K562 (cell line): Measurements from ENCODE around the gene SAMD11. TPM values are rescaled to one million over a fixed set of nuclear protein-coding genes. Genes with fewer than 3 reads are reported as not detected.

Source experiments
- BDP1 ChIP-seq: IDR thresholded peaks from 3 replicates; pipeline ENCODE4 v1.6.1; 2011; ENCODE audit not compliant: insufficient read length, insufficient read depth
- DEAF1 ChIP-seq: fragments of 450-650 bp; formaldehyde crosslinking; IDR thresholded peaks from 2 replicates; pipeline ENCODE4 v1.4.0; 2020; ENCODE audit warnings: mild to moderate bottlenecking, moderate library complexity
- E2F4 ChIP-seq: sonication (generic); formaldehyde crosslinking; IDR thresholded peaks from 2 replicates; pipeline ENCODE4 v1.8.0; 2022; ENCODE audit warnings: mild to moderate bottlenecking, low read depth, missing genetic modification reagents
- ELF2 ChIP-seq: fragments of 250-450 bp; sonication (Bioruptor Pico); IDR thresholded peaks from 2 replicates; pipeline ENCODE4 v1.5.0; 2021; ENCODE audit warnings: mild to moderate bottlenecking
- ETV6 ChIP-seq, 3 experiments: fragments of 150-350 bp in 1 of 3; sonication (generic) in 1 of 3; formaldehyde crosslinking in 1 of 3; IDR thresholded peaks; 2 replicates each; pipeline versions ENCODE4 v1.6.1 to v1.8.0; 2014 to 2022; ENCODE audit warnings: borderline replicate concordance in 2 of 3, low read depth in 2 of 3, antibody characterized with exemption in 1 of 3, low read length in 1 of 3, mild to moderate bottlenecking in 1 of 3, missing genetic modification reagents in 1 of 3
- HNRNPUL1 ChIP-seq: fragments of 200-400 bp; formaldehyde crosslinking; IDR thresholded peaks from 2 replicates; pipeline ENCODE4 v1.6.1; 2017; ENCODE audit warnings: low read length
- MAX ChIP-seq: sonication (generic); formaldehyde crosslinking; IDR thresholded peaks from 2 replicates; pipeline ENCODE4 v1.9.0; 2022; ENCODE audit warnings: mild to moderate bottlenecking, missing genetic modification reagents
- MXI1 ChIP-seq: IDR thresholded peaks from 2 replicates; pipeline ENCODE4 v1.6.1; 2011; ENCODE audit warnings: low read depth, mild to moderate bottlenecking, improper control_type of control experiment, low read length
- MYBL2 ChIP-seq, 2 experiments: fragments of 450-650 bp in 1 of 2; sonication (generic) in 1 of 2; formaldehyde crosslinking in 1 of 2; IDR thresholded peaks; 2 replicates each; pipeline versions ENCODE4 v1.6.1 to v1.8.1; 2017 to 2022; ENCODE audit warnings: borderline replicate concordance in 1 of 2, inconsistent platforms in 1 of 2, low read depth in 1 of 2, mild to moderate bottlenecking in 1 of 2, missing genetic modification reagents in 1 of 2, moderate library complexity in 1 of 2
- NEUROD1 ChIP-seq: fragments of 150-350 bp; IDR thresholded peaks from 2 replicates; pipeline ENCODE4 v1.6.1; 2014; ENCODE audit warnings: borderline replicate concordance, low read length, low read depth; ENCODE audit not compliant: partially characterized antibody
- NFRKB ChIP-seq: fragments of 450-650 bp; IDR thresholded peaks from 2 replicates; pipeline ENCODE4 v1.6.1; 2016; ENCODE audit warnings: low read depth
- NONO ChIP-seq, 2 experiments: fragments of 200-400 bp in 1 of 2; fragments of 450-650 bp in 1 of 2; formaldehyde crosslinking in 1 of 2; IDR thresholded peaks; 2 replicates each; pipeline ENCODE4 v1.6.1; 2017; ENCODE audit warnings: low read depth in 2 of 2, mild to moderate bottlenecking in 2 of 2, moderate library complexity in 2 of 2, low read length in 1 of 2
- NR2F6 ChIP-seq: fragments of 450-650 bp; formaldehyde crosslinking; IDR thresholded peaks from 2 replicates; pipeline ENCODE4 v1.4.0; 2020; ENCODE audit warnings: mild to moderate bottlenecking
- PURB ChIP-seq: sonication (generic); formaldehyde crosslinking; IDR thresholded peaks from 2 replicates; pipeline ENCODE4 v1.9.0; 2021; ENCODE audit warnings: low read depth, mild to moderate bottlenecking, missing genetic modification reagents
- SMAD3 ChIP-seq: fragments of 450-650 bp; formaldehyde crosslinking; conservative IDR thresholded peaks from 2 replicates; pipeline ENCODE4 v1.4.0; 2020; ENCODE audit warnings: mild to moderate bottlenecking
- SNIP1 ChIP-seq: fragments of 450-650 bp; IDR thresholded peaks from 2 replicates; pipeline ENCODE4 v1.7.1; 2017; ENCODE audit warnings: low read depth, mild to moderate bottlenecking
- SP1 ChIP-seq: sonication (generic); formaldehyde crosslinking; IDR thresholded peaks from 2 replicates; pipeline ENCODE4 v1.8.1; 2022; ENCODE audit warnings: mild to moderate bottlenecking, missing genetic modification reagents
- TFAM ChIP-seq: fragments of 250-450 bp; sonication (Bioruptor Pico); conservative IDR thresholded peaks from 2 replicates; pipeline ENCODE4 v1.5.0; 2021; ENCODE audit warnings: mild to moderate bottlenecking, moderate library complexity
- ZFX ChIP-seq: sonication (generic); formaldehyde crosslinking; IDR thresholded peaks from 2 replicates; pipeline ENCODE4 v1.8.0; 2022; ENCODE audit warnings: mild to moderate bottlenecking, missing genetic modification reagents, moderate library complexity
- ZNF644 ChIP-seq: fragments of 200-800 bp; sonication (Bioruptor generic); IDR thresholded peaks from 2 replicates; pipeline ENCODE4 v1.6.1; 2016; ENCODE audit warnings: low read depth, missing genetic modification characterization, missing compliant biosample characterization
- ZNF655 ChIP-seq: fragments of 250-450 bp; sonication (Bioruptor Pico); IDR thresholded peaks from 2 replicates; pipeline ENCODE4 v1.5.0; 2021
- ZNF785 ChIP-seq: fragments of 250-450 bp; sonication (Bioruptor Pico); IDR thresholded peaks from 2 replicates; pipeline ENCODE4 v1.4.0; 2020; ENCODE audit warnings: mild to moderate bottlenecking
- polyA plus RNA-seq, 8 experiments: library from polyadenylated mRNA; depleted of rRNA in 4 of 8; stranded (reverse) in 5 of 8; unstranded in 3 of 8; fragments of >200 nt; fragmentation: Nextera tagmentation in 2 of 8; fragmentation: Illumina TruSeq in 1 of 8; extraction: Ambion mirVana in 2 of 8; extraction: Trizol in 1 of 8; gene quantifications; 2 replicates each; pipeline versions ENCODE4 v1.2.1 to v1.2.3, GENCODE V29; 2011 to 2014; ENCODE audit warnings: inconsistent platforms in 1 of 8, missing spikeins in 1 of 8
- total RNA-seq, 7 experiments: library from RNA; depleted of rRNA in 6 of 7; stranded (reverse); fragments of >200 nt in 6 of 7; fragmentation: Illumina TruSeq in 2 of 7; extraction: Trizol in 2 of 7; gene quantifications; 2 replicates each; pipeline versions ENCODE4 v1.2.1 to v1.2.3, GENCODE V29; 2011 to 2021; ENCODE audit warnings: low replicate concordance in 1 of 7

Gene SAMD11
- total and polyA plus RNA-seq, 9 of the 15 experiments (the other 6 are each of a cell fraction or from before 2014, with no cell fraction given), result 0.07 to 0.82 (median 0.11) TPM; not detected in 2

GRCh38 chr1:975896-976683, 52.4 kb downstream of the SAMD11 start (continued):
- peak; percentile 57; the same call in 1 of the 2 replicates for TF ChIP-seq DEAF1
- no peak for TF ChIP-seq NEUROD1
- TF ChIP-seq ZNF785 (CRISPR knock-in tag), result no peak
- TF ChIP-seq PURB (CRISPR knock-in tag), result no peak
- TF ChIP-seq SNIP1, result no peak
- no peak for TF ChIP-seq TFAM
- peak; percentile 74 for TF ChIP-seq SP1
- no peak for TF ChIP-seq E2F4 (CRISPR knock-in tag)
- TF ChIP-seq MYBL2 (IDR thresholded peaks at IDR 0.05; ENCODE audit: low read depth), result no peak
- TF ChIP-seq MYBL2 (CRISPR knock-in tag; IDR thresholded peaks at IDR 0.05; ENCODE audit: borderline replicate concordance), result no peak
- no peak for TF ChIP-seq NONO (IDR thresholded peaks at IDR 0.05; ENCODE audit: low read depth in 2 of 2, low read length in 1 of 2)
- no peak for TF ChIP-seq ZNF644 (tag)
- TF ChIP-seq MXI1, result no peak
- TF ChIP-seq ZNF655, result no peak
- TF ChIP-seq MAX (CRISPR knock-in tag), result peak; percentile 43
- TF ChIP-seq ELF2 (CRISPR knock-in tag), result no peak
- TF ChIP-seq HNRNPUL1, result no peak
- no peak for TF ChIP-seq SMAD3
- TF ChIP-seq NR2F6 (CRISPR knock-in tag), result no peak
- no peak for TF ChIP-seq BDP1
- TF ChIP-seq ETV6 (IDR thresholded peaks at IDR 0.05; ENCODE audit: borderline replicate concordance in 1 of 2, low read depth in 2 of 2, low read length in 1 of 2), result no peak
- TF ChIP-seq ETV6 (CRISPR knock-in tag; IDR thresholded peaks at IDR 0.05; ENCODE audit: borderline replicate concordance), result no peak
- no peak for TF ChIP-seq NFRKB
- TF ChIP-seq ZFX (CRISPR knock-in tag), result peak; percentile 31
